ENCODE measurements around the gene RNF167. TPM values are rescaled to one million over a fixed set of nuclear protein-coding genes. Genes with fewer than 3 reads are reported as not detected.

Gene RNF167
- total and polyA plus RNA-seq, 2 of the 13 experiments (the other 11 are each of a cell fraction or from before 2014, with no cell fraction given): 44.1 to 45.4 TPM

DNA sequence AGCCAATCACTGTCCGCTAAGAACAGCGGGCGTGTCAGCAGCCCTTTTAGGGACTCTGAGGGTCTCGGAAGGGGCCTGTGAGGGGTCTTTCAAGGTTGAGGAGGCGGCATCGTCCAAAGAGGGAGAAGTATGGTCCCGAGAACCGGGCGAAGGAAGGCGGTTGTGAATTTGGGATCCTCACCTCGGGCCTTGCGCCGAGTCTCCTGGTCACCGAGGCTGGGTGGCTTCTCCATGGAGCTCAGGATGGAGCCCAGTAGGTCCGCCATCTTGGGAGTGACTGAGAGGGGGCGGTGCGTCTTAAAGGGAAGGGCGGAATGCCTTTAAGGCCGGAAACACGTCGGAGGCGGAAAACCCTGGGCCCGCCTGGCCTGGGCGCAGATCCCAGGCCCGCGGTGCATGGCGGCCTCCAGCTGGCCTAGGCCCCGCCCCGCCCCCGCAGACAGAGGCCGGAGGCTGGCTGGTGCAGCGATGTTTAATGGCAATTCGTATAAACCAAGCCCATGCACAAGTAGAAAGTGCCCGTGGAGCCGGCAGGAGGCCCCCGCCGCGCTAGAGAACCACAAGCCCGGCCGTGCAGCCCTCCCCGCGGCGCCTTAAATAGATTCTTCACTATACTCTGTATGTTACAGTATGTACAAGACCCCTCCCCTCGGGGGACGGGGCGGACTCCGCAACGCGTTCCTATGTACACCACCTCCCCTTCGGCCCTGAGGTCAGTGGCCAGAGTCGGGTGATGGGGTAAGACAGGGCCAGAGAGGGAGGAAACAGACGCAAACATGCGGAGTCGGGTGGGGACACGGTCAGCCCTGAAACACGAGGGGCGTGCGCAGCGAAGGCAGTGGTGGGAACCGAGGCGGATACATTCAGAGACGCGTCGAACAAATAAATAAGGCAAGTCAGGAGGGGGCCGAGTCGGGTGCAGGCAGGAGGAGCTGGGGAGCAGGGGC is 27.7 kb downstream of the RNF167 start, which contains the start of gene SPAG7 (continued):
- TF ChIP-seq ZNF766 (CRISPR knock-in tag; IDR thresholded peaks at IDR 0.05; ENCODE audit: borderline replicate concordance): no peak
- TF ChIP-seq CHCHD3 (CRISPR knock-in tag; IDR thresholded peaks at IDR 0.05): no peak
- peak; percentile 27; the same call in 1 of the 2 replicates for TF ChIP-seq TMF1 (CRISPR knock-in tag; IDR thresholded peaks at IDR 0.05; ENCODE audit: low read depth)
- TF ChIP-seq HDAC2 (CRISPR knock-in tag; IDR thresholded peaks at IDR 0.05): no peak; the same call in 1 of the 2 replicates
- peak; percentile 76 for TF ChIP-seq ZMYM4 (CRISPR knock-in tag; IDR thresholded peaks at IDR 0.05)
- TF ChIP-seq ZNF563 (CRISPR knock-in tag; IDR thresholded peaks at IDR 0.05): no peak
- TF ChIP-seq, protein P1, sequence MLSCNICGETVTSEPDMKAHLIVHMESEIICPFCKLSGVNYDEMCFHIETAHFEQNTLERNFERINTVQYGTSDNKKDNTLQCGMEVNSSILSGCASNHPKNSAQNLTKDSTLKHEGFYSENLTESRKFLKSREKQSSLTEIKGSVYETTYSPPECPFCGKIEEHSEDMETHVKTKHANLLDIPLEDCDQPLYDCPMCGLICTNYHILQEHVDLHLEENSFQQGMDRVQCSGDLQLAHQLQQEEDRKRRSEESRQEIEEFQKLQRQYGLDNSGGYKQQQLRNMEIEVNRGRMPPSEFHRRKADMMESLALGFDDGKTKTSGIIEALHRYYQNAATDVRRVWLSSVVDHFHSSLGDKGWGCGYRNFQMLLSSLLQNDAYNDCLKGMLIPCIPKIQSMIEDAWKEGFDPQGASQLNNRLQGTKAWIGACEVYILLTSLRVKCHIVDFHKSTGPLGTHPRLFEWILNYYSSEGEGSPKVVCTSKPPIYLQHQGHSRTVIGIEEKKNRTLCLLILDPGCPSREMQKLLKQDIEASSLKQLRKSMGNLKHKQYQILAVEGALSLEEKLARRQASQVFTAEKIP (CRISPR knock-in tag; IDR thresholded peaks at IDR 0.05; ENCODE audit: borderline replicate concordance): no peak
- no peak for TF ChIP-seq ZNF44 (CRISPR knock-in tag; IDR thresholded peaks at IDR 0.05)
- peak; percentile 39; the same call in 1 of the 2 replicates for TF ChIP-seq ZNF616 (CRISPR knock-in tag; IDR thresholded peaks at IDR 0.05; ENCODE audit: low read depth)
- TF ChIP-seq TARDBP (CRISPR knock-in tag; IDR thresholded peaks at IDR 0.05): peak; percentile 87; the same call in 1 of the 2 replicates
- no peak for TF ChIP-seq ZNF674 (CRISPR knock-in tag; IDR thresholded peaks at IDR 0.05; ENCODE audit: low read depth)
- TF ChIP-seq ZNF207 (IDR thresholded peaks at IDR 0.05; ENCODE audit: borderline replicate concordance): no peak
- TF ChIP-seq IKZF4 (CRISPR knock-in tag; IDR thresholded peaks at IDR 0.05; ENCODE audit: borderline replicate concordance, low read depth, not compliant biosample characterization): peak; percentile 62
- TF ChIP-seq, protein P2, sequence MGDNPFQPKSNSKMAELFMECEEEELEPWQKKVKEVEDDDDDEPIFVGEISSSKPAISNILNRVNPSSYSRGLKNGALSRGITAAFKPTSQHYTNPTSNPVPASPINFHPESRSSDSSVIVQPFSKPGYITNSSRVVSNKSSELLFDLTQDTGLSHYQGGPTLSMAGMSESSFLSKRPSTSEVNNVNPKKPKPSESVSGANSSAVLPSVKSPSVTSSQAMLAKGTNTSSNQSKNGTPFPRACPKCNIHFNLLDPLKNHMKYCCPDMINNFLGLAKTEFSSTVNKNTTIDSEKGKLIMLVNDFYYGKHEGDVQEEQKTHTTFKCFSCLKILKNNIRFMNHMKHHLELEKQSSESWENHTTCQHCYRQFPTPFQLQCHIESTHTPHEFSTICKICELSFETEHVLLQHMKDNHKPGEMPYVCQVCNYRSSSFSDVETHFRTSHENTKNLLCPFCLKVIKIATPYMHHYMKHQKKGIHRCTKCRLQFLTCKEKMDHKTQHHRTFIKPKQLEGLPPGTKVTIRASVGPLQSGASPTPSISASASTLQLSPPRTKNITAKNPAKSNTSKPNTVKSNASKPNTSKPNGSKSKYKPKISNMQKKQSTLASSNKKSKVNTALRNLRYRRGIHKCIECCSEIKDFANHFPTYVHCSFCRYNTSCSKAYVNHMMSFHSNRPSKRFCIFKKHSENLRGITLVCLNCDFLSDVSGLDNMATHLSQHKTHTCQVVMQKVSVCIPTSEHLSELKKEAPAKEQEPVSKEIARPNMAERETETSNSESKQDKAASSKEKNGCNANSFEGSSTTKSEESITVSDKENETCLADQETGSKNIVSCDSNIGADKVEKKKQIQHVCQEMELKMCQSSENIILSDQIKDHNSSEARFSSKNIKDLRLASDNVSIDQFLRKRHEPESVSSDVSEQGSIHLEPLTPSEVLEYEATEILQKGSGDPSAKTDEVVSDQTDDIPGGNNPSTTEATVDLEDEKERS (CRISPR knock-in tag; IDR thresholded peaks at IDR 0.05): no peak
- TF ChIP-seq, protein P3, sequence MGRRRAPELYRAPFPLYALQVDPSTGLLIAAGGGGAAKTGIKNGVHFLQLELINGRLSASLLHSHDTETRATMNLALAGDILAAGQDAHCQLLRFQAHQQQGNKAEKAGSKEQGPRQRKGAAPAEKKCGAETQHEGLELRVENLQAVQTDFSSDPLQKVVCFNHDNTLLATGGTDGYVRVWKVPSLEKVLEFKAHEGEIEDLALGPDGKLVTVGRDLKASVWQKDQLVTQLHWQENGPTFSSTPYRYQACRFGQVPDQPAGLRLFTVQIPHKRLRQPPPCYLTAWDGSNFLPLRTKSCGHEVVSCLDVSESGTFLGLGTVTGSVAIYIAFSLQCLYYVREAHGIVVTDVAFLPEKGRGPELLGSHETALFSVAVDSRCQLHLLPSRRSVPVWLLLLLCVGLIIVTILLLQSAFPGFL (CRISPR knock-in tag; IDR thresholded peaks at IDR 0.05): no peak
- no peak for TF ChIP-seq SMARCE1 (IDR thresholded peaks at IDR 0.05; ENCODE audit: borderline replicate concordance)
- TF ChIP-seq ZNF451 (CRISPR knock-in tag; IDR thresholded peaks at IDR 0.05): no peak; the same call in 1 of the 2 replicates
- no peak for TF ChIP-seq IRX3 (CRISPR knock-in tag; IDR thresholded peaks at IDR 0.05; ENCODE audit: borderline replicate concordance, low read depth)
- peak; percentile 69 for TF ChIP-seq REPIN1 (CRISPR knock-in tag; IDR thresholded peaks at IDR 0.05; ENCODE audit: borderline replicate concordance, low read depth)
- TF ChIP-seq ZNF878 (CRISPR knock-in tag; IDR thresholded peaks at IDR 0.05): peak; percentile 67; the same call in 1 of the 2 replicates

Data from HepG2 (cell line).